PC-9 (cell line): ENCODE results near the gene CKAP5.

ENCODE experiments used
- CTCF ChIP-seq: fragments of 200-600 bp; sonication (generic); conservative IDR thresholded peaks from 2 replicates; pipeline ENCODE4 v1.6.1; 2017; ENCODE audit warnings: mixed run types, antibody characterized with exemption, mild to moderate bottlenecking, moderate library complexity
- EZH2 ChIP-seq: fragments of 200-600 bp; sonication (generic); IDR thresholded peaks from 2 replicates; pipeline ENCODE4 v1.8.0; 2017; ENCODE audit warnings: antibody characterized with exemption, low read depth

GRCh38 chr11:46701078-46701654, 144.9 kb downstream of the CKAP5 start:
- no peak for TF ChIP-seq CTCF
- no peak for TF ChIP-seq EZH2
